ENCODE measurements around the gene PSG11.
"Not testable (repeated sequence)": the region's sequence is repeated elsewhere in the genome, so short reads cannot be mapped to it uniquely, and the experiment has no call there.

Gene PSG11

GRCh38 chr19:43026369-43026768 is at the start of gene PSG11:
Gene PSG11 (minus strand): TSS chr19:43026469. CDS start chr19:43026372, 97 bp downstream.
- DNase-seq = not testable (repeated sequence)

GRCh38 chr19:43062418-43062817 is 36.1 kb upstream of the PSG11 start:
- DNase-seq = not testable (repeated sequence)

DNA sequence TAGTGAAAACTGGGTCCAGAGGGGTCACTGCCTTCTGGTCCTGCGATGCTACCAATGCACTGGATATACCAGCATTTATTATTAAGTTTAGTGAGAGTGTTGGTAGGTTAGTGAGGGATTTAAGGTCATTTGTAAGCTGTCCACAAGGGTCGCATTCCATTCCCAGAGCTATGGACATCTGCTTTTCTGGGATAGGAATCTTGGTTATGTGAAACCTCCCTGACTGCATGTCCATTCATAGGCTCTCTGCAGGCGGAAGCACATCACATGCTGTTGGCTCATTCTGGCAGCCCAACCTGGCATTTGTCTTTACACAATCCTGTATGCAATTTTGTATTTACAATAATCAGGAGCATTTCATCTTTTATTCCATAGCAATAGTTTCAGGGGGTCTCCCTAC is 35.1 kb upstream of the PSG11 start:
- not testable (repeated sequence) for DNase-seq

DNA sequence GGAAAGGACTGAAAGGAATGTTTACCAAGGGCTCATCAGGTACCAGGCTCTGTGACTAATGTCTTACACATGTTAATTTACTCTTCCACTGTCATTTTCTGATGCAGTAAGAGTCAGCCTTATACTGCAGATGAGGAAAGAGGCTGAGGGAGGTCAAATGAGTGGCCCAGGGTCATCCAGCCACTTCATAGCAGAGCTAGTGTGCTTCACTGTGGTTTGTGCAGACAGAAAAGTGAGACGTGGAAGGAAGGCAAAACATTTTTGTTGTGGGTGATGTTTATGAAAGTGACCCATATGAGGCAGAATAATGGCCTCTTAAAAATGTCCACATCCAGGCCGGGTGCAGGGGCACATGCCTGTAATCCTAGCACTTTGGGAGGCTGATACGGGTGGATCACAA is 34.0 kb upstream of the PSG11 start:
- not testable (repeated sequence) for DNase-seq

DNA sequence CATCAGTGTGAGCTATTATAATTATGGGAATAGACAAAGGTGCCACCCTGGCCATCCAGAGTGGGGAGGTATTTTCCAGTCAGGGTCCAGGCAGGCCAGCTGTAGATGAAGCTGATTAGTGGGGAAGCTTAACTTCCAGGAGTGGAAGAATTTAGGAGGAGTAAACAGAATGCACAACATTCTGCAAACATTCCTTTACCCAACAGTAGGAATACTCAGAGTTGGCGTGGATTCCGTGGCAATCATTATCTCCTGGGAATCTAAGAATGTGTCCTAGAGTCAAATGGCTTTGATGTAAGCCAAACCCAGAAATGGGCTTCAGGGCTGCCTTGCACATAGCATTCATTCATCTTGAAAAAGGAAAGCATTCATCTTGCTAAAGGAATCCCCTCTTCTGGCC is 33.2 kb upstream of the PSG11 start:
- not testable (repeated sequence) for DNase-seq

- DNase-seq = not testable (repeated sequence)
Measured at GRCh38 chr19:43058440-43058839, 32.2 kb upstream of the PSG11 start.

DNA sequence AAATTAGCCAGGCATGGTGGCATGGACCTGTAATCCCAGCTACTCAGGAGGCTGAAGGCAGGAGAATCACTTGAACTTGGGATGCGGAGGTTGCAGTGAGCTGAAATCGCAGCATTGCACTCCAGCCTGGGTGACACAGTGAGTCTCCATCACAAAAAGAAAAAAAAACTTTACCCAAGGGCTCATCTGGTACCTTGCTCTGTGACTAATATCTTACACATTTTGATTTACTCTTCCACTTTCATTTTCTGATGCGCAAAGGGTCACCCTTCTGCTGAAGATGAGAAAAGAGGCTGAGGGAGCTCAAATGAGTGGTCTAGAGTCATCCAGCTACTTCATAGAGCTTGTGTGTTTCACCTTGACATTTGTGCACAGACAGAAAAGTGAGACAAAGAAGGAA is 21.7 kb upstream of the PSG11 start:
- not testable (repeated sequence) for DNase-seq

GRCh38 chr19:43046578-43046977 is 20.3 kb upstream of the PSG11 start:
- DNase-seq = not testable (repeated sequence)

DNA sequence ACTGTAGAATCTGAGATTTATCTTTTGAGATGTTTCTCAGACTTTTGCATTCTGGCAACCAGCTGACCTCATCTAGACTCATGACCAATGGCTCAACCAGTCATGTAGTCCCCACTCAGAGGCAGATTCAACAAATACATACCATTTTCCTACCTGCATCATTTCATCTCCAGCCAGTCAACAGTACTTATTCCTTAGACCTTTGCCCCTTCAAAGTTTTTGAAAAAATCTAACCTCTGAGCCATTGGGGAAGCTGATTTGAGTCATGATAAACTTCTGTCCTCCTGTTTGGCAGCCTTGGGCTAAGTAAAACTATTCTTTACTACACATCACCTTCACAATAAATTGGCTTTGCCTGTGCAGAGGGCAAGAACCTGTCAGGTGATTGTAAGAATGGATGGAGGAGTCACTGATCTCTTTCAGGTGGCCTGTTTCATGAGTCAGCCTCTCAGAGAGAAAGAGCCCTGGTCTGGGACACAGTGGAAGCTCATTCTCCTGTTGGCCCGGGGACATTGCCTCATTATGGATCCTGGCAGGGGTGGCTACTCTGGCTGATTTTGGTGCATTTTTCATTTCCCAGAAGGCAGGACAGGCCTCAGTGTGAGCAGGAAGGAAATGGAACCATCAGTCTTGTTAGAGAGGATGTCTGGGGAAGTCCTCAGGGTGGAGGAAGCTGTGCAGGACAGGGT is 17.4 kb upstream of the PSG11 start:
- DNase-seq = not testable (repeated sequence)

DNA sequence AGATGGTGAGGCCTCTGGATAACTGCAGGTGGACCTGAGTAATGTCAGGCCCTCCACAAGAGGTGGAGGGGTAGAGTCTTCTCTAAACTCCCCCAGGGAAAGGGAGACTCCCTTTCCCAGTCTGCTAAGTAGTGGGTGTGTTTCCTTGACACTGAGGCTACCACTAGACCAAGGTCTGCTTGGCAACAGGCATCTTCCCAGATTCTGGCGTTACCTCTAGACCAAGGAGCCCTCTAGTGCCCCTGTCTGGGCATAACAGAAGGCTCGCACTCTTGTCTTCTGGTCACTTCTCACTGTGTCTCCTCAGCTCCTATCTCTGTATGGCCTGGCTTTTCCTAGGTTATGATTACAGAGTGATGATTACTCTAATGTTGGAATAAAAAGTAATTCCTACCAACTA is 5.4 kb upstream of the PSG11 start:
- DNase-seq = not testable (repeated sequence)

GRCh38 chr19:43028866-43029265 is 2.6 kb upstream of the PSG11 start:
- no peak for DNase-seq

DNA sequence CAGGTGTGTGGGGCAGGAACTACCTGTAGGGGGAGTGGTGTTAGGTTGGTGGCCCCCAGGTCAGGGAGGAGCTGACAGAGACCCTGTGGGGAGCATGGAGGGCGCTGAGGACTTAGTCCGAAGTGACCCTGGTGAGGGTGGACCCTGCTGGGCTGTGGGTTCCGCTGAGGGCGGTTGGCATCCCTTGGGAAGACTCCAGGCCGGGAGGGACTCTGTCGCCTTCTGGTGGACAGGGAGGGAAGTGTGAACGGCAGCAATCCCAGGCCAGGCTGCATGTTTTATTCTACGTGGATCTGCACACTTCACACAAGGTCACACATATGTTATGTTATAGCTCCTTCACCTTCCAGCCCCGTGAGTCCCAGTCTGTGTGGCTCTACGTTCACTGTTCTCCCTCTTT is 1.7 kb upstream of the PSG11 start:
- DNase-seq = not testable (repeated sequence)

DNA sequence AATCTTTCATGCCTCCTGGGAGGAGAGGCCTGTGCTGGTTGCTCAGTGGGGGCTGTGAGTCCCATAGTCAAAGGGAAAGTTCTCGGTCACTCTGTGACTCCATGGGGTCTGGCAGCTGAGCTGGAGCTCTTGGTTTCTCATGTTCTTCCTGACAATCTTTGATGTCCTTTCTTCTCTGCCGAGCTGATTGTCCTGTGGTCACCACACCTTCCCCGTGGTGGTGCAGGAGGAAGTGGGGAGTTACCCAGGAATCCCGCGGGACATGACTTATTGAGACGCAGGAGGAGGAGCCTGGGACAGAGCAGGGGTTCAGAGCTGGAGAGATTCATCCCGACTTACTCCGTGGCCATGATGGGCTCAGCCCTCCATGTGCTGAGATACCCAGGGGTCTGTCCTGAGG is 792 bp upstream of the PSG11 start:
- not testable (repeated sequence) for DNase-seq

DNA sequence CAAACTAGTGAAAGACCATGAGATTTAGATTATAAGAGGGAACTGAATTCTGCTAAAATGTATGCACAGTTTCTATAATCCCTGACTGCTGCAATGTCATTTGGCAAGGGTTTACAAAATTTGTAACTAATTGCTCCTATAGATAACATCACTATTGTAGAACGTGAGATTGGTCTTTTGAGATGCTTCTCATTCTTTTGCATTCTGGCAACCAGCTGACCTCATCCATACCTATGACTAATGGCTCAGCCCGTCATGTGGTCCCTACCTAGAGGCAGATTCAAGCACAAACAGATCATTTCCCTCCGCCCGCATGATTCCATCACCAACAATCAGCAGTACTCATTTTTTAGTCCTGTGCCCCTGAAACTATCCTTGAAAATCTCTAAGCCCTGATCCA is 4.2 kb downstream of the PSG11 start:
- DNase-seq = not testable (repeated sequence)

DNA sequence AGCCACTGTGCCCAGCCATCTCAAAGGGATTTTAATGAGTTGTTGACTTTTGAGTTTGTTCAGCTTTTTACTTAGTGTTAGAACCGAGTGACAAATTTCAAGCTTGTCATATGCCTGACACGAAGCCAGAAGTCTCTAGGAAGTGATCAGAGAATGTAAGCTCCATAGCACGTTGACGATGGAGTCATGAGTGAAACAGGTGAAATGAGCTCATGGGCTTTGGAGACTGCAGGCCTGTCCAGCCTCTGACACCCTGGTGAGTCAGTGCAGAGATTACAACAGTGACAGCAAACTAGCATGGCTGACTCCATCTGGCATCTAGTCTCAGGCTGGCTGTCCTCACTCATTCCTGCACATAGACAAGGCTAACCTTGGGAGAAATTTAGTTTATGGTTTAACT is 4.6 kb downstream of the PSG11 start:
- not testable (repeated sequence) for DNase-seq

DNA sequence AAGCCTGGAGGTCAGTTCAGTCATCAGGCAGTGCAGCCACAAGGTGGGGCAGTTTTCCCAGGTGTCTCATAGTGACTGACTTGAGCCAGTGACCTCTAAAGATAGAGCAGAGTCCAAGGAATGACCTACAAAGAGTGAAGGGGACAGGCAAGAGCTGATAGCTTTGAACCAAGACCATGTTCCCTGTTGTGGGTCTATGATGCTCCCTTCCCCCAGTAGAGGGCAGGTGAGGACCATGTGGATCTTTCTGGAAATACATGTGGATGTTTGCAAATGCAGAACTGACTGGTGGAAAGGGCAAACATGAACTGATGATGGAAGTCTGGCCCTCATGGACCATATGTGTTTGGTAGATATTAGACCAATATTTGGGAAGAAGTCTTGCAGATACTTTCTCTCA is 6.7 kb downstream of the PSG11 start:
- not testable (repeated sequence) for DNase-seq

GRCh38 chr19:43005841-43006240 is 20.4 kb downstream of the PSG11 start:
- DNase-seq = not testable (repeated sequence)

DNA sequence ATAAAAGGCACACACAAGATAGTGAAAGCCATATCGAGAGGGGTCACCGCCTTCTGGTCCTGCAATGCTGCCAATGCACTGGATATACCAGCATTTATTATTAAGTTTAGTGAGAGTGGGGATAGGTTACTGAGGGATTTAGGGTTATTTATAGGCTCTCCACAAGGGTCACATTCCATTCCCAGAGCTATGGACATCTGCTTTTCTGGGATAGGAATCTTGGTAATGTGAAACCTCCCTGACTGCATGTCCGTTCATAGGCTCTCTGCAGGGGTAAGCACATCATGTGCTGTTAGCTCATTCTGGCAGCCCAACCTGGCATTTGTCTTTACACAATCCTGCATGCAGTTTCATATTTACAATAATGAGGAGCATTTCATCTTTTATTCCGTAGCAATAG is 21.4 kb downstream of the PSG11 start:
- DNase-seq = not testable (repeated sequence)

DNA sequence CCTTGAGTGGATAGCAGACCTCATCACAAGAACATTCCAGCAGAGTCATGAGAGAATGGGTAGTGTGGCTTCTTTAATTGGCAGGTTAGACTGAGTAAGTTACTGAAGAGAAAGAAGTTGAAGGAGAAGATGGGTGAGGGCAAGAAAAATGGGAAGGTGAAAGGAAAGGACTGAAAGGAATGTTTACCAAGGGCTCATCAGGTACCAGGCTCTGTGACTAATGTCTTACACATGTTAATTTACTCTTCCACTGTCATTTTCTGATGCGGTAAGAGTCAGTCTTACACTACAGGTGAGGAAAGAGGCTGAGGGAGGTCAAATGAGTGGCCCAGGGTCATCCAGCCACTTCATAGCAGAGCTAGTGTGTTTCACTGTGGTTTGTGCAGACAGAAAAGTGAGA is 22.6 kb downstream of the PSG11 start:
- DNase-seq = not testable (repeated sequence)

- not testable (repeated sequence) for DNase-seq
Measured at GRCh38 chr19:43002948-43003347, 23.3 kb downstream of the PSG11 start.

DNA sequence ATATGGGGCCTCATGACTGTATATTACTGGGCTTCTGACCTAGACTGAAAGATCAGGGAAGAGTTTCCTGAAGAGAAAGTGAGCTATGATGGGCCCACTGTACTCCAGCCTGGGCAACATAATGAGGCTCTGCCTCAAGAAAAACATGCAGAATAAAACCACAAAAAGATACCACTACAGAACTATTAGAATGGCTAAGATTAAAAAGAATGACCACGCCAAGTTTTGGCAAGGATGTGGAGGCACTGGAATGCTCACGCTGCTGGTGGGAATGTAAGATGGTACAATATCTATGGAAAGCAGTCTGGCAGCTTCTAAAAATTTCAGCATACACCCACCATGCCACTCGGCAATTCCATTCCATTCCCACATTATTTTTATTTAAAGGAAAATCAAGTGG is 30.1 kb downstream of the PSG11 start:
- DNase-seq = not testable (repeated sequence)

- not testable (repeated sequence) for DNase-seq
Measured at GRCh38 chr19:42992029-42992604, 34.2 kb downstream of the PSG11 start.

DNA sequence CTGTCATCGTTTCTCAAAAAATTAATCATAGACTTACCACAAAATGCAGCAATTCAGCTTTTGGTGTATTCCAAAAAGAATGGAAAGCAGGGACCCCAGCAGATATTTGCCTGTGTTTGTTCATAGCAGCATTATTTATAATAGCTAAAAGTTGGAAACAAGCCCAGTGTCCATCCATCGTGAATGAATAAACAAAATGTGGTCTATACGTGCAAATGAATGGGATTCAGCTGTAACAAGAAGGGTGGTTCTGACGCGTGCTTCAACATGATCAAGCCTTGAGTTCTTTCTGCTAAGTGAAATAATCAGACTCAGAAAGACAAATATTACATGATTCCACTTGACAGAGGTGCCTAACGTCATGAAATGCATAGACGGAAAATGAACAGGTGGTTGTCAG is 36.4 kb downstream of the PSG11 start:
- DNase-seq = no peak

GRCh38 chr19:42989186-42989585 is 37.1 kb downstream of the PSG11 start:
- not testable (repeated sequence) for DNase-seq

- DNase-seq = not testable (repeated sequence)
Measured at GRCh38 chr19:42988206-42988605, 38.1 kb downstream of the PSG11 start.

Data from activated naive CD4-positive, alpha-beta T cell (primary cell).